Measurements from ENCODE around the gene ERP27.

The ERP27 gene

DNA sequence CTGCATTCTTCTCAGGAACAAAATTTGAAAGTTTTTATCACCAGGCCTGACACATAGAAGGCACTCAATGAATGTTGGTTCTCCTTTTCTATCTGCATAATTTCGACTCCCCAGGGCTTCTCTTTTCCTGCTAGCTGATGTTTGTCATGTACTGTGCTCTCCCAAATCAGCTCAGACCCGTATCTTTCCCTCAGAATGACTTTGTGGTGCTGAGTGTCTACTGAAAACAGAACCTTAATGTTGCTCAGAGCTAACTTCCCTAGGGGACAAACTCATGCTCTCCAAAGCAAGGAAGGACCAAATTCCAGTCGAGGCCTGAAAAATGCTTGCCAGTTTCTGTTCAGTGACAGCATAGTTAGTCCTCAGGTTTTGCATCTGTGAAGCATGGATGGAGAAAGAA, 21.1 kb upstream of the ERP27 start:
- no peak for DNase-seq

DNA sequence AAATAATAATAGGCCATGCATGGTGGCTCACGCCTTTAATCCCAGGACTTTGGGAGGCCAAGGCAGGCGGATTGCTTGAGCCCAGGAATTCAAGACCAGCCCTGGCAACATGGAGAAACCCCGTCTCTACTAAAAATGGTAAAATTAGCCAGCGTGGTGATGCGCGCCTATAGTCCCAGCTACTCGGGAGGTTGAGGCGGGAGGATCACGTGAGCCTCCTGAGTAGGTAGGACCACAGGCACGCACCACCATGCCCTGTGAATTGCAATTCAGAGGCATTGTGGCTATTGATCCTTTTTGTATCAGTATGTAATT, 20.7 kb upstream of the ERP27 start:
- no peak for DNase-seq

DNA sequence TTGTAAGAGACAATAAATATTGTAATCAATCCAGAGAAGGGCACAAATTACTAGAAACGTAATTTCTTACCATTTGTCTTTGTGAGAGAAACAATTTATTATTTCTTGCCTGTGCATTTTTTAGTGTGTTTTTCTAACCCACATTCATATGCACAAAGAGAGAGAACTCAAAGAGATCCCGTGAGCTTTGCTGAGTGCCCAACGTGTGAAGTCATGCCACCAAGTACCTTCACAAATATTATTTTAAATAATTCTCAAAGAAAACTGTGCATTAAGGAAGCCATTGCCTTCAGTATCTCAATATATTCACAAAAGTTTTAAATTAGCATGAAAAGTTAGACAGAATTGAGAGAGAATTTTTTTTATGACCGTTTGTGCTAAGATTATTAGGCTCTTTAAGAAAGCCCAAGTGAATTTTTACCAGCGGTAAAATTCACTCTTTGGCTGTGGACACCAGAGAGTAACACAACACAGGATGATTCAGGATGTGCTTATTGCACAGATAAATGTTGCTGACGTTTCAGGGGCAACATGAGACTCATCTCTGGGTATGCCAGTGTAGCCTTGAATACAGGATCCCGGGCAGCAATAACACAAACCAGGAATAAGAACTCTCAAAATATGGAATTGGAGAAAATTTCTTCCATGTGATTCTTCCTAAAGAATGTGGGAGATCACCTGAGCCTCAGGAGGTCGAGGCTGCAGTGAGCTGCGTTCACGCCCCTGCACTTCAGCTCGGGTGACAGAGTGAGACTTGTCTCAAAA, 20.2 kb upstream of the ERP27 start:
- no peak for DNase-seq

DNA sequence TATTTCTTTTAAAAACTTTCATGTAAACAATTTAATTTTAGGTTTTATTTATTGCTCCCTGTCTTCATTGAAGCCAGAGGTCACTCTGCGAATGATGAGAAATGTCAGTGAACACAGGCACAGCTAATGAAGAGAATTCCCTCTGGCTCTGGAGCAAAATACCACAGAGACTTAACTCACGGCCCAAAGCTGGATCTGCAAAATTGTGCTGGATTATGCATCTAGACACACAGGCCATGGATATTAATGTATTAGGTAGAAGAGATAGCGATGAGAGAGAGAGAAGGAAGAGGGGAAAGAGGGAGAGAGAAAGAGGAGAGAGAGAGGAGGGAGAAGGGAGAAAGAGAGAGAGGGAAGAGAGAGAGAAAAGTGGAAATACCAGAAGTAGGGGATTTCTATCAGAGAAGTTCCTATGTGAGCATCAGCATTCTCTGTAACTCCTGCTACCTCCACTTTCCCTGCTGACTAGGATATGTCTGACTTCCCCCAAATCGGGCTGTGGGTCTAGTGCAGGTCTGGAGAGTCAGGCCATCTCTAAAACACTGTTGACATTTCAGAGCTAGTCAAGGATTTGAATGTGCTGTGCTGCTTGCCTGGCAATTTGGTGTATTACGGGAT, 19.3 kb upstream of the ERP27 start:
- no peak for DNase-seq

DNA sequence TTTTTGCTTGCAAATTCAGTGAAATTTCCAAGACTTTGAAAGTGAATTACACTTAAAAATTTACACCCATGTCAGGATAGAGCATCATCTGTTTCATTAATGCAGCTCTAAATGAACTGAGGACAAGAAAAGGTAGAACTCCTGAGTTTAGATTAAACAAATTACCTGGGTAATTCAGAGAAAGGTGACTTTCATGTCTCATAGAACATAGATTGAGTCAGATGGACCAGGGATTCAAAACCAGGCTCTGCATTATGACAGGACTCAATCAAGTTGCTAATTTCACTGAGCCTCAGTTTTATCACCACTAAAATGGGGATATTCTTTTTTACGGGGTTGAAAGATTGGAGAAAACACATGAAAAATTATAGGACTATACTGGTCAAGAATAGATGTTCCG, 18.6 kb upstream of the ERP27 start:
- no peak for DNase-seq

DNA sequence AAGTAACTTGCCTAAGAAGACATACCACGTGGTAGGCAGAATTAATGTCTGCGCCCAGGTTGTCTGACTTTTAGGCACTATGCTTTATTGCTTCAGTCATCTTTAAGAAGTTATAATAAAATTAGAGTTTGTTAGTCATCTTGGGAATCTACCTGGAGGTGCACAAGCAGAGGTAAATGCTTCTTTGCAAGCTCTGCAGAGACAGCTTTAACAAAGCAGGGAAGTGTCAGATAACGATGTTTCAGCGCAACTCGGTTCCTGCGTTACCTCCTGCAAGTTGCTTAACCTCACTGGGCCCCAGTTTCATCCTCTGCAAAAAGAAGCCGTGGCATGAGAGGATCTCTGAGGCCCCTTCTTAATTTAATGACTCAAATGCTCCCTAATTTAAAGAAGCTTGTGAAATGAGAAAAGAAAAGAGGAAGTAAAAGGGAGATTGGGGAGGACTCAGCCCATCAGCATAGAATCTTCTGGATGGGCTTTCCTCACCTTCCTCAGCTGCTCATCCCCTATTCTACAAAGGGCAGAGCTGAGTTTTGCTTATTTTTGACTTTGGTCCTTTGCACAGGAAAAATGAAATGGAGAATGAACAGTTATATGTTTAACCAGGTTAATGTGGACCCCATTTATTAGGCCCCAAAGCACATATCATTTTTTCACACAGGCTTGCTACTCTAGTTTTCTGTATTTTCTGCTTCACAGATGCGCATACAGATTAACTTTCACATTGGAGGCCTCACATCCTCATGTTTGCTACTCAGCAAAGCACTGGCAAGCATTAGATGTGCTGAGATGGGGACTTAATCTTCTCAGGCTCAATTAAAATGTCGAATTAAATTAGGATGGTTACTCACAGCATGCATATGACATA, 17.9 kb upstream of the ERP27 start:
- no peak for DNase-seq

DNA sequence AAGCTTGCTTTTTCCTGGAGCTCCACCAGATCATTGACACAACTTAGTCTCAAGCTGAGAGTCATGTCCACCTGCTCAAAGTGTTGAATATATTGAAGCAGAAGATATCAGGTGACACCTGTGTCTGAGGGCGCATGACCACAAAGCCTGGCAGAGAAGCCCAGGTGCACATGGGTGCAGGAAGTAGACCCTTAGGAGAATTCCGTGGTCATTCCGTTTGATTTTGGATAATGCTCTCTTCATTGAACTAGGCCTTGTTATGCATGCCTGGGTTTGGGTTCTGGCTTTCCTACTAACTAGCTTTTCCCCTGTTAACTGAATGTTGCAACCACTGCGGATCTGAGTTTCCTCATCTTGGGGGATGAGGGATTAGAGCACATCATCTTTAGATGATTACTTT, 15.9 kb upstream of the ERP27 start:
- no peak for DNase-seq

DNA sequence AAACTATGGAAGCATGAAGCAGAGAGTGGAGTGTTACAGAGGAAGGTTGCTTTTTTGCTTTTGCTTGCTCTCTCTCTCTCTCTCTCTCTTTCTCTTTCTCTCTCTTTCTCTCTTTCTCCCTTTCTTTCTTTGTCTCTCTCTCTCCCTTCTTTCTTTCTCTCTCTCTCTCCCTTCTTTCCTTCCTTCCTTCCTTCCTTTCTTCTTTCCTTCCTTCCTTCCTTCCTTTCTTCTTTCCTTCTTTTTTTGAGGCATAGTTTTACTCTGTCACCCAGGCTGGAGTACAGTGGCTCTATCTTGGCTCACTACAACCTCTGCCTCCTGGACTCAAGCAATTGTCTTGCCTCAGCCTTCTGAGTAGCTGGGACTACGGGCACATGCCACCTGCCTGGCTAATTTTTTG, 15.4 kb upstream of the ERP27 start:
- no peak for DNase-seq

DNA sequence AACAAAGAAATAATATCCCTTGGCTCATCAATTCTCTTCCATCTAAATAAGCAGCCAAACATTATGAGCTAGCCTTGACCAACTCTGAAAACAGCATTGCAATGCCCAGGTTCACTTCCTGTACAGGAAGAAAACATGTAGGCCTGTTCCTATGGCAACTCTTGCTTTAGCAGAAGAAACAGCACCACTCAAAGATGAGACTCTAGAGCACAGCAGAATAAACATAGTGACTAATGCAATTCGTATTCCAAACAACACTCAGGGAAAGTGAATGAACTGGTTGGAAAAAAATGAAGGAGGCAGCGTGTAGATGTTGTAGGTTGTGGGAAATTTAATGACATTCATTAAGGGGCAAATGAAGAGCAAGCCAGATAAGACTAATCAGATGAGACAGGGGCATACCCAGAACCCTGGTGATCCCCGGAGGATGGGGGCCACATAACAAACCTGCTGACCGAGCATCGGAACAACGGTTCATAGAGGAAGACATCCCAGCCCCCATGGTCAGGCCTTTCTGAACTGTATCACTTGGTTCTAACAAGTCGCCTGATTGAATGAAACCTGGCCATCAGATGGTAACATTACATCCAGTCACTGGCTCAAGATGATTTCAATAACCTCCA, 14.1 kb upstream of the ERP27 start:
- peak; percentile 11 for DNase-seq

DNA sequence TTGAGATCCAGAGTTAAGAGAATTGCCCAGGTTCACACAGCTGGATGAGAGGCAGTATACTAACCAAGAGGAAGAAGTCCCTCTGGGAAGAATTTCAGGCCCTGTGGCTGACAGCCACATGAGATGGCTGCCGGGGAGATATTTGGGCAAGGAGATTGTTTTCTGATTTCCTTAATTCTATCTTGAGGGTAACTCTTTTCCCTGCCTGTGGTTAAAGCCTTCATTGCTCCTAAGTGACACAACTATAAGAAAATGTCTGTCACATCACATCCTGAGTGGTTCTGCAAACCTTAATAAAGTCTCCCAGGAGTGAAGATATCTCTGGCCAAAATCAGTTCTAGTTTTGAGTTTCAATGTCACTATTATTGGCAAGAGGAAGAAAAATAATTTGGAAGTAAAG, 13.5 kb upstream of the ERP27 start:
- DNase-seq, result no peak

DNA sequence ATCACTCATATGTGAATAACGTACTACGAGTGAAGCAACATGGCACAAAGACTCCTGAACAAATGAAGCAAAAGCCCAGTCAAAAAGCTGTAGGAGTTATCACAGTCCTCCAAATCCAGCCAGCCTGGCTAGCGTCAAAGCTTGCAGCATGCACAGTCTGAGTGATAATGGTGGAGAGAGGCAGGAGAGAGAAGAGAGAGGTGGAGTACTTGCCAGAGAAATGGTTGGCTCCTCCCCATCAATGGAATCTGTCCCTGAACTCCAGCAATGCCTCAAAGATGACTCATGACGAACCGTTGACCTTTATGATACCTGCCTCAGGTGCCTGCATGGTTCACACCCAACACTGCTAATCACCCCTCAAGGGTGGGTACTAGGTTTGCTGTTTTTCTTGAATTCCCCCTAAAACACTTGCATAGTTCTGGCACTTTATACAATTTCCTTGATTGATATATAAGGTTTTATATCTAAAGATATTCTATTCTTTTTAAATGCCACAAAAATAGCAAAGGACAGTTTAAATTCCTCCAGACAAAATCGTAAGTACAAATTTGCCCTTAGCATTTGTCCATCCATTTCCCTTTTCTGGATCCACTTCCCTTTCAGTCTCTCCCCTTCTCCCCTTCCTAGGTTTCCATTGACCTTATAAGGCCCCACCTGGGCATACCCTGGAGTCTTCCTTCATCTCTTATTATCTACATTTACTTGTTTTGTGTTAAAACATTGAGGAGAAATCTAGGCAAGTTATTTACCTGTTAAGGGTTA, 12.8 kb upstream of the ERP27 start:
- DNase-seq, result no peak

DNA sequence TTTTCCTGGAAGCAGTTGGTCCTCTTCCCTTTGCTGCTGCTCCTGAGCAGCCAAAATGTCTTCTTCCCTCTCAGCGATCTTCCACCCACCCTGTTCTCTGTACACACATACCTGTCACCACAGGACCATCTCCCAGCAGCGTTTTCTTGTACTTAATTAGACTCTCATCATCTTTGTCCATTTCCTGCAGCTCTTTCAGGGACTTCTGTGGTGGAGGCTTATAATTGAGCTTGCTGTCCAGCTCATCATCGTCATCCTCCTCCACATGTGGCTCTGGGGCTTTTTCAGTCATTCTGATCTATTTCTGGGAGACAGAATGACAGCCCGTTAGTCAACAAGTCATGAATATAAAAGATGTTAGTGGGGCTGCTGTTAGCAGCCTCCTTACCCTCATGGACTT, 12.1 kb upstream of the ERP27 start:
- DNase-seq, result no peak

DNA sequence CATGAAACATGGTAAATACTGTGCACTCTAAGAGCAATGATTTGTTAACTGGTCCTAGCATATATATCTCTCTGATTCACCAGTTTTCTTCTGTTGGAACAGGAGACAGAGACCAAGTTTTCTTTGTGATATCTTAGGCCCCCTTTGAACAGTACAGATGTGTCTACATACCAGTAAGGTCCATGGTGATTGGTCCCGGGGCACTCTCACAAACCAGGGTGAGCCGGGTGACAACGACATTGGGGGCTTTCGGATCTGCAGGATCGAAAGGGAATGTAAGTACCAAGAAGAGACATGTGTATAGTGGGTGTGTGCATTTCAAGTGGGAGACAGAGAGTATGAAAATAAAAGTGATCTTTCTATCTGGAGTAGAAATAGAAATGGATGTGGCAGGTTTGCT, 11.3 kb upstream of the ERP27 start:
- DNase-seq, result no peak

DNA sequence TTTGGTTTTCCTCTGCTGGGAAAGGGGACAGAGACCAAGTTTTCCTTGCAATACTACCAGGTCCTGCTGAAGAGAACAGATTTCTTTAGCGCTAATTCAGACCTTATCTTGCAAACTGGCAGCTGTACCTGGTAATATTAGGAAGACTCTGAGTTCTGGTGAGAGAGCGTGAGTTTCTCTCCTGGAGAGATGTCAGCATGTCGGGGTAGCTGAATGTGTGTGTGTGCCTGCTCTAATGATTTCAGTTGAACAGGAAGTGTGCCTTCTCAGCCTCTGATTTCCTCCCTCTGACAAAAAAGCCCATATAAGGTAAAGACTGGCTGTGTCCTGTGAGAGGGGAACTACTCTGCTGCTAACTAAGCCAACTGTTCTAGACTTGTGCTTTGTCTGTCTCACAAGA, 10.3 kb upstream of the ERP27 start:
- no peak for DNase-seq

DNA sequence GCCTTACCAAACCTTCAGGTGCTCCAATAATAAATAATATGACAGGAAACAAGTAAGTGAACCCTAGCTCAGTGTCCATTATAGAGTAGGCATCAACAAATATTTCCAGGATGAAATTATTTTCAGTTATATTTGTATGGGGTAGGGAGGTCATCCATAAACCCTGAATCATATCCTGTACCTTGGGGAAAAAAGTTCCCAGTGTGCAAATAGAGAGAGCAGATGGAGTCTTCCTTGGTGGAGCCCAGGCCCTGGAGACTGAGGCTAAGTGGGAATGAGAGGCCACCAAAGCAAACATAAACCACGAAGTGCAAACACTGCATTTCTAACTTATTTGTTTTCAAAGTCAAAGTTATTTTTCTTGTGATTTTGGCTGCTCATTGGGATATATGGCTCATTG, 8.5 kb upstream of the ERP27 start:
- no peak for DNase-seq

DNA sequence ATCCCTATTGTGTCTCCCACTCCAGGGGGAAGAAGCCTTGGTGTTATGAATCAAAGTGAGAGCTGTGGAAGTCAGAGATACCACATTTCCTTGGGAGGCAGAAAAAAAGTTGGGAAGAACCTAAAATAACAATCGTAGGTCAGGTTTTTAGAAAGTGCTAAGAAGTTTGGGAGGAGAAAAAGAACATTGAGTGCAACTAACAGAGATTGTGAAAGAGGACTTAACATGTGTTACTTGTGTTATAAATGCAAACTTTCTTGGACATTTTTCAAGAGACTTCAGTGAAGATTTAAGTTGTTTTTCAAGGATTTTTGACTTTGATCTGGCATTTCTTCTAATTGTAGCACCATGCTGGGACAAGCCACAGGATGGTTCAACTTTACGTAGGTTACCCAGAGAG, 7.8 kb upstream of the ERP27 start:
- DNase-seq, result no peak

DNA sequence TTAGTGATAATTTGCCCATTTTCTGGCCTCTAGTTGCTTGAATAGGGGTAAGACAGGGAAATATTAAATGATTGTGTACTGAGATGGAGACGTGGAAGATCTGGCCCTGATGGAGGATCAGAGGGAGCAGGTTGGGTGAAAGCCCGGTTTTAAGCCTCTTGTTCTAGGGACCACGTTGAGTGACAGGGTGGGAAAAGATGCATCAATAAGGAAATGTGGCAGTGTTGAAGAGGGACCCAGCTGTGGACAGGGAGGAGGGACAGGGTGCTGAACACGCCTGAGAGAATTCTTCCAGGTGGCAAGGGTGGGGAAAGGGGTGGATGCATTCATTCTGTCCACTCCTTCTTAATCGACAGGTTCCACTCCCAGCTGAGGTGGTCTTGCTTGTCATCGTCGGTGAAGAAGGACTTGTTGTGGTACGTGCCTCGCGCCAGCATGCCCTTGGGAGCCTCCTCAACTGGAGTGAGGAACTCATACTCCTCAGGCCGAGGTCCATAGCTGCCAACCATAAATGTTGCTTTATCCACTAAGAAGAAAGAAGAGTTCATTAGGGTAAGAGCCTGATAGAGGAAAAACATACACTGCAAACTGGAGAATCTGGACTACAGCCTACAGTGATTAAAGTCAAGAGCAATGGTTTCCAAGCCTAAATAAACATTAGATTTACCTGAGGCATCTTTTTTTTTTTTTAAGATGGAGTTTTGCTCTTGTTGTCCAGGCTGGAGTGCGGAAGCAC, 4.0 kb upstream of the ERP27 start:
- no peak for DNase-seq

DNA sequence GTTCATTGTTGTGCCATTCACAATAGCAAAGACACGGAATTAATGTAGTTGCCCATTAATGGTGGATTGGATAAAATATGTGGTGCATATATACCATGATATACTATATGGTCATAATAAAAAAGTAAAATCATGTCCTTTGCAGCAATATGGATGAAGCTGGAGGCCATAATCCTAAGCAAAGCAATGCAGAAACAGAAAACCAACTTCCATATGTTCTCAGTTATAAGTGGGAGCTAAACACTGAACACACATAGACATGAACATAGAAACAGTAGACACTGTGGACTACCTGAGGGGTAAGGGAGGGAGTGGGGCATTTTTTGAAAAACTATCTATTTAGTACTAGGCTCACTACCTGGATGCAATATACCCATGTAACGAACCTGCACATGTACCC, 3.0 kb upstream of the ERP27 start:
- DNase-seq, result no peak

DNA sequence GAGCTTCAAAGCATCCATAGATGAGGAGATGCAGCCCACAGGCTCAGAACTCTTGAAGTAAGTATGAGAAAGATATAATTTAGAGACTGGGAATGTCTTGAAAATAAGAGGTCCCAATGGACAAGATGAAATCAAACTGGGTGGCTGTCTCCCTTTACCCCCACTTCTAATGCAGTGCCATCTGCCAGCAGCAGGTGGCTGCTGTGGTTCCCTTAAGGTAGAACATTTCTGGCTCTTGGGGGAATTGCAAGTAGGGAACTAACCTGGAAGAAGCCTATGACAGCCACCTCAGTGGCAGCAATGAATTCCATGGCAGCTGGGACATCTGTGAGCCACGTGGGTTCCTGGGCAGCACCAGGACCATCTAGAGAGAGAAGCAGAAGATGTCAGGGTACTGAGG, 648 bp downstream of the ERP27 start:
- no peak for DNase-seq

DNA sequence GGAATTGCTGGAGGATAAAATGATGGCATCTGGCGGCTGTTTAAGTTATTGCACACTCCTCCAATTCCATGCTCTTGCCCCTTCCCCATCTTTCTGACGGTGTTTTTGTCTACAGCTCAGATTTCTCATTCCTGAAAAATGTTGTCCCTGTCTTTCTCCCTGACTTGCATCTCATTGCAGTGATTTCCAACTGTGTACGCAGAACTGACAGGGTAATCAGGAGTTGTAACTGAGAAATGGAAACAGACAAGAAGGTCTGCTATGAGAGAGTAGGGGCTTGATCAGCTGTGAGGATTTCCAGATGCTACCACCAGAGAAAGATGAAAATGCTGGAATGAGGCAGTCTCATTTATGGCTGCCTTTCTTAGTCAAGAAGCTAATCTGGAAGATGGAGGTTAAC, 1.3 kb downstream of the ERP27 start:
- DNase-seq, result no peak

DNA sequence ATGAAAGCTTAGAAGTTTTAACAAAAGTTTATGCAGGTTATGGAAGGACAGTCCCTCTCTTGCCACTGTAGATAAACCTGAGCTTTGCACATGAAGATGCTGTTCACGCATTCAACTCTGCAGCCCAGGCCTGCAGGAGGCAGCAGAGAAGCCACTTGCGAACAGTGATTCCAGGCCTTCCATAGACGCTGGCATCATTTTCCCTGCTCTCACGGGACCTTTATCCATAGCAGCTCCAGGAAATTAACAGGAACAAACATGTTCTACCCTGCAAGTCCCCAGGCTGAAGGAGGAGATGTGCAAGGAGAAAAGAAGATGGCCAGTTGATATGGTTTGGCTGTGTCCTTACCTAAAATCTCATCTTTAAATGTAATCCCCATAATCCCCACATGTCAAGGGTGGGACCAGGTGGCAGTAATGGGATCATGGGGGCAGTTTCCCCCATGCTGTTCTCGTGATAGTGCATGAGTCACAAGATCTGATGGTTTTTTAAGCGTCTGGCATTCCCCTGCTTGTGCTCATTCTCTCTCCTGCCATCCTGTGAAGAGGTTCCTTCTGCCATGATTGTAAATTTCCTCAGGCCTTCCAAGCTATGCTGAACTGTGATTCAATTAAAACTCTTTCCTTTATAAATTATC, 2.0 kb downstream of the ERP27 start:
- DNase-seq, result no peak

DNA sequence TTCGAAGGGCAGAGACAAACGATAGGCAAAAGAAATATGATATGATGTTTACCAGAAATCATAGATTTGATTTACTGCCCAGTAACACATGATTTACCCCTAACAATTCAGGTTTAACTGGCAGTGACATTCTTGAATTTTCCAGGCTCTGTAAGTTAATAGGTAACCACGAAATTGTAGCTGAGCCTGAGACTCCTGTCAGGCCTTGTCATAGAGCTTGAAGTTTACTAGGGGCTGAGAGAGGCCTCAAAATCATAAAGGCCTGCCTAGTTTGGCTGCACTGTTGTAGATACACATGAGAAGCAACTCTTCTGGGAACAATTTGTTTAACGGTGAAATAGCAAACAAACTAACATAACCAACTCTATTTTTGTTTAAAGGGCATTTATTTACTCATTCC, 3.3 kb downstream of the ERP27 start:
- DNase-seq, result no peak

Data from NCI-H748 treated with DMSO at 0.1 percent for 48 hours (cell line).